Smooth muscle cell (in vitro differentiated cells): ENCODE results near the gene SERINC5. TPM values are rescaled to one million over a fixed set of nuclear protein-coding genes. Genes with fewer than 3 reads are reported as not detected.

Experiments
- DNase-seq: peaks from one replicate; lab custom pipeline; 2025; ENCODE audit not compliant: unreplicated experiment; lab: John Stamatoyannopoulos, UW
- H2AFZ ChIP-seq: fragments of 200-600 bp; sonication (generic); 2 replicates; pipeline ENCODE4 v1.6.0; 2016; ENCODE audit warnings: antibody characterized with exemption, low read depth, mild to moderate bottlenecking
- H3F3A ChIP-seq: fragments of 200-600 bp; sonication (generic); 2 replicates; pipeline ENCODE4 v1.6.0; 2017; ENCODE audit warnings: antibody characterized with exemption, low read depth
- H3K27ac ChIP-seq: fragments of 200-600 bp; sonication (generic); 2 replicates; pipeline ENCODE4 v1.5.1; 2016; ENCODE audit warnings: low read depth, mild to moderate bottlenecking
- H3K27me3 ChIP-seq: fragments of 200-600 bp; sonication (generic); 2 replicates; pipeline ENCODE4 v1.6.1; 2016; ENCODE audit warnings: low read depth, mild to moderate bottlenecking
- H3K36me3 ChIP-seq: fragments of 200-600 bp; sonication (generic); 2 replicates; pipeline ENCODE4 v1.5.1; 2016; ENCODE audit warnings: low read depth
- H3K4me1 ChIP-seq: fragments of 200-600 bp; sonication (generic); 2 replicates; pipeline ENCODE4 v1.5.1; 2016; ENCODE audit warnings: low read depth
- H3K4me2 ChIP-seq: fragments of 200-600 bp; sonication (generic); 2 replicates; pipeline ENCODE4 v1.6.0; 2016; ENCODE audit warnings: mild to moderate bottlenecking
- H3K4me3 ChIP-seq: fragments of 200-600 bp; sonication (generic); 2 replicates; pipeline ENCODE4 v1.5.1; 2016; ENCODE audit warnings: mild to moderate bottlenecking
- H3K79me2 ChIP-seq: fragments of 200-600 bp; sonication (generic); 2 replicates; pipeline ENCODE4 v1.6.0; 2016; ENCODE audit warnings: low read depth, mild to moderate bottlenecking
- H3K9ac ChIP-seq: fragments of 200-600 bp; sonication (generic); 2 replicates; pipeline ENCODE4 v1.6.0; 2016; ENCODE audit warnings: low read depth
- H3K9me3 ChIP-seq: fragments of 200-600 bp; sonication (generic); replicated peaks from 2 replicates; pipeline ENCODE4 v1.5.1; 2016; ENCODE audit warnings: low read depth
- H4K20me1 ChIP-seq: fragments of 200-600 bp; sonication (generic); 2 replicates; pipeline ENCODE4 v1.6.0; 2016; ENCODE audit warnings: low read depth
- WGBS: methylation state at CpG from one replicate; pipeline ENCODE4 v1.1.7; 2016; ENCODE audit warnings: low lambda C conversion rate; 5-methylcytosine and 5-hydroxymethylcytosine counted together
- polyA plus RNA-seq: library from polyadenylated mRNA; unstranded; fragments of >200 nt; fragmentation: Nextera tagmentation; extraction: Ambion mirVana; gene quantifications from 2 replicates; pipeline ENCODE4 v1.2.1, GENCODE V29; 2016
- total RNA-seq: library from RNA; depleted of rRNA; stranded (reverse); fragments of >200 nt; gene quantifications from 2 replicates; pipeline ENCODE4 v1.2.3, GENCODE V29; 2014
- TF ChIP-seq, protein P1 (sequence below): fragments of 200-600 bp; sonication (generic); IDR thresholded peaks from 2 replicates; pipeline ENCODE4 v1.5.1; 2017; ENCODE audit warnings: borderline replicate concordance, mild to moderate bottlenecking, antibody characterized with exemption; ENCODE audit not compliant: insufficient read depth, poor library complexity, severe bottlenecking

The SERINC5 gene
- total and polyA plus RNA-seq, 2 experiments from 2014 or later = 4.5 to 37.0 TPM

DNA sequence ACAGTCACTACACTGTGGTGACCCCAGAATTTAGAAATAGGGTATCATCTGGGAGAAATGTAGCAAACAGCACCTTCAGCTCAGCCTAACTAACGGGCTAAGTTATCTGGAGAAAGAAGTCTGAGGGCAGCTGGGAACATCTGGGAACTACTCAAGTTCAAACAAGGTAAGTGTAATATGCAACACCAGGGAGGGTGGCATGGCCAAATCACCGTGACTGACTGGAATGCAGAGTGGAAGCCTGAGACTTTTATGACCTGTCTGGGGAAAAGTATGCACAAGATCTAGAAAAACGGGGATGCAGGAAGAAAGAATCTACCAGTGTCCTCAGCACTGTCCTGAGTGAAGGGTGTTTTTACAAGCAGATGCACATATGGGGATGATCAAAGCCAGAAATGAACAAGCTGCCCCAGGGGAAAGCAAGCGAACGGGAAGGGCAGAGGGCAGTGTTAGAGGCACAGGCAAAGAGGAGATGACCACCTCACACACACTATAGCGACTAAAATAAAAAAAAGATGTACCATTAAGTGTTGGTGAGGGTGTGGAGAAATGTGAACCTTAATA is 59.9 kb downstream of the SERINC5 start:
- Histone ChIP-seq H3K4me1 (peaks cover 37% of the 10 kb centered on the region), H3K36me3 (no peaks in the 10 kb centered on the region), H3K4me3 (no peak overlapping the region), H3F3A (peaks cover 10% of the 10 kb centered on the region), H2AFZ (no peak overlapping the region), H3K9me3 (no peaks in the 10 kb centered on the region), H3K9ac (no peak overlapping the region), H3K27me3 (no peaks in the 10 kb centered on the region), H3K4me2 (no peak overlapping the region), H3K27ac (no peak overlapping the region), H4K20me1 (peaks cover 16% of the 10 kb centered on the region), H3K79me2 (peaks cover 63% of the 10 kb centered on the region)
- DNase-seq = no peak
- 40% methylated on average over 6 of the region's 6 CpGs for WGBS
- TF ChIP-seq, protein P1, sequence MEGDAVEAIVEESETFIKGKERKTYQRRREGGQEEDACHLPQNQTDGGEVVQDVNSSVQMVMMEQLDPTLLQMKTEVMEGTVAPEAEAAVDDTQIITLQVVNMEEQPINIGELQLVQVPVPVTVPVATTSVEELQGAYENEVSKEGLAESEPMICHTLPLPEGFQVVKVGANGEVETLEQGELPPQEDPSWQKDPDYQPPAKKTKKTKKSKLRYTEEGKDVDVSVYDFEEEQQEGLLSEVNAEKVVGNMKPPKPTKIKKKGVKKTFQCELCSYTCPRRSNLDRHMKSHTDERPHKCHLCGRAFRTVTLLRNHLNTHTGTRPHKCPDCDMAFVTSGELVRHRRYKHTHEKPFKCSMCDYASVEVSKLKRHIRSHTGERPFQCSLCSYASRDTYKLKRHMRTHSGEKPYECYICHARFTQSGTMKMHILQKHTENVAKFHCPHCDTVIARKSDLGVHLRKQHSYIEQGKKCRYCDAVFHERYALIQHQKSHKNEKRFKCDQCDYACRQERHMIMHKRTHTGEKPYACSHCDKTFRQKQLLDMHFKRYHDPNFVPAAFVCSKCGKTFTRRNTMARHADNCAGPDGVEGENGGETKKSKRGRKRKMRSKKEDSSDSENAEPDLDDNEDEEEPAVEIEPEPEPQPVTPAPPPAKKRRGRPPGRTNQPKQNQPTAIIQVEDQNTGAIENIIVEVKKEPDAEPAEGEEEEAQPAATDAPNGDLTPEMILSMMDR = no peak

- H3K27me3 ChIP-seq = no peaks in the 10 kb centered on the region
- TF ChIP-seq, protein P1 = no peak
- no peak for DNase-seq
- no peaks in the 10 kb centered on the region for H3K36me3 ChIP-seq
- H2AFZ ChIP-seq = no peak overlapping the region
- peaks cover 10% of the 10 kb centered on the region for H3F3A ChIP-seq
- H3K9ac ChIP-seq = no peak overlapping the region
- H4K20me1 ChIP-seq = peaks cover 16% of the 10 kb centered on the region
- H3K4me2 ChIP-seq = peak overlapping the region; percentile 59
- peaks cover 40% of the 10 kb centered on the region for H3K4me1 ChIP-seq
- H3K9me3 ChIP-seq = no peaks in the 10 kb centered on the region
- WGBS = 82% methylated on average over 4 of the region's 4 CpGs
- H3K4me3 ChIP-seq = no peak overlapping the region
- peaks cover 65% of the 10 kb centered on the region for H3K79me2 ChIP-seq
- peak overlapping the region; percentile 6 for H3K27ac ChIP-seq
These were observed 61.4 kb downstream of the SERINC5 start for GRCh38 chr5:80194468-80194867.

DNA sequence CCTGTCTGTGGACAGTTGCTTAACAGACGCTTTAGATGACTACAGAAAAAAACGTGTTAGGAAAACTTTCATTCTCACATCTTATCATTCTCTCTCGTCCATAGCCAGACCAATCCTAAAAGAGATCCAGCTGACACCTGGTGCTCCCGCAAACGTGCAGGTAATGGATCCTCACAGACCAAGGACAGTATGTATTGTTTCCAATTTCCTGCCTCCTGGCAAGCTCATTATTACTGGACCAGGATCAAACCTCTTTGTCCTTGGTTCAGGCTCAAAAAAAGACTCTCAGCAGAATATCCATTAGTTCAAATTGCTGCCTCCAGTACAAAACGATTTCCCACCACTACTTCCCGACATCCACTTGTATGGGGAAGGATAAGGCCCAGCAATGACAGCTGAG is 62.4 kb downstream of the SERINC5 start:
- peaks cover 13% of the 10 kb centered on the region for H4K20me1 ChIP-seq
- H3K4me1 ChIP-seq = peaks cover 46% of the 10 kb centered on the region
- peak overlapping the region; percentile 59 for H3K4me2 ChIP-seq
- H3F3A ChIP-seq = peaks cover 10% of the 10 kb centered on the region
- no peaks in the 10 kb centered on the region for H3K27me3 ChIP-seq
- no peak overlapping the region for H3K9ac ChIP-seq
- TF ChIP-seq, protein P1 = no peak
- WGBS = 20% methylated on average over 7 of the region's 7 CpGs
- no peak for DNase-seq
- no peak overlapping the region for H2AFZ ChIP-seq
- no peak overlapping the region for H3K4me3 ChIP-seq
- H3K9me3 ChIP-seq = no peaks in the 10 kb centered on the region
- no peaks in the 10 kb centered on the region for H3K36me3 ChIP-seq
- peaks cover 68% of the 10 kb centered on the region for H3K79me2 ChIP-seq
- H3K27ac ChIP-seq = peak overlapping the region; percentile 44

DNA sequence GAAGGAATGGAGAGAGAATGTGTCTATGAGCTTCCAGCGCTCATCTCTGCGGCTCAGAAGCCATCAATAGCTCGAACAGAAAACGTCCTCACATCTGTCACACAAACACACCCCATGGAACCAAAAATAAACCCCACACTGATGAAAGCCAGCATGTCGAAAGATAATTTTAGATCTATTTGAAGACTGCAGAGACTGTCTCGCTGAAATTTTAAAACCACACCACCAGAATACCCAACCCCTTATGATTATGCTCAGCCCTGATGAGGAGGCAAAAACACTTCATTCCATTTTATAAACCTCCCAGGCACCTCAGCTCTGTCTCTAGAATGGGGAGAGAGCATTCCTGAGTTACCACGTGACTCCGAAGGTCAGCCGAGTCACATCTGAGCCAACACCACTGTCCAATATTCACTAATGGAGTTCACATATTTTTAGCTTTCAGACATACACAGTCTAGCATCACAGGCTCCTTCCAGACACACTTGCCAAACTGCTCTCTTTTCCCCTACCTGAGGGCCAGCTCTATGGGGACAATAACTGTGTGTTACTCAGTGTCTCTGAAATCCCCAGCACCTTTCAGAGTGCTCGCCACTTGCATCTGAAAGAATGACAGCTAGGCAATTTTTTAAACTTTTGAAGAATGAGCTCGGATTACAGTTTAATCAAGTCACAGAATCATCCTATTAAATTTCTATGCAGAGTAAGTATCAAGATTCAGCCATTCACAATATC is 63.2 kb downstream of the SERINC5 start:
- H4K20me1 ChIP-seq = peaks cover 16% of the 10 kb centered on the region
- peaks cover 13% of the 10 kb centered on the region for H3F3A ChIP-seq
- H3K4me2 ChIP-seq = peak overlapping the region; percentile 59
- no peak overlapping the region for H2AFZ ChIP-seq
- H3K9ac ChIP-seq = no peak overlapping the region
- peaks cover 49% of the 10 kb centered on the region for H3K4me1 ChIP-seq
- H3K27me3 ChIP-seq = no peaks in the 10 kb centered on the region
- TF ChIP-seq, protein P1 = no peak
- 33% methylated on average over 11 of the region's 11 CpGs for WGBS
- no peaks in the 10 kb centered on the region for H3K9me3 ChIP-seq
- DNase-seq = no peak
- H3K27ac ChIP-seq = peak overlapping the region; percentile 44
- H3K36me3 ChIP-seq = no peaks in the 10 kb centered on the region
- peaks cover 70% of the 10 kb centered on the region for H3K79me2 ChIP-seq
- H3K4me3 ChIP-seq = no peak overlapping the region
